Measurements from ENCODE around the gene PTPRK.

DNA sequence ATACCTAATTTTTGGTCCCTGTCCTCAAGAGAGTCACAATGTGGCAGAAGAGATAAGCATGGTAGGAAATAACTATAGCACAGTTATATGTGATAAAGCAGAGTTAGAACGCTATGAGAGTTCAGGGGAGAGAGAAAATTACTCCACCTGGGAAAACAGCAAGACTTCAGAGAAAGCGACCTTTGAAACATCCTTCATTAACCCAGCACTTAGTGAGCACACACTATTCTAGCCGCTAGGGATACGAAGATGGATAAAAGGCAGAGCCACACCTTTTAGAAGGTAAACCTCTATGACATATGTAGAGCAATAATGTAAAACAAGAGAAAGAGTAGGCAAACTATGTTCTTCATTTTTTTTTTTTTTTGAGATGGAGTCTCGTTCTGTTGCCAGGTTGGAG lies 264.3 kb downstream of the PTPRK start:
- no peak for TF ChIP-seq POLR2A (IDR thresholded peaks at IDR 0.05)
- TF ChIP-seq, protein P1, sequence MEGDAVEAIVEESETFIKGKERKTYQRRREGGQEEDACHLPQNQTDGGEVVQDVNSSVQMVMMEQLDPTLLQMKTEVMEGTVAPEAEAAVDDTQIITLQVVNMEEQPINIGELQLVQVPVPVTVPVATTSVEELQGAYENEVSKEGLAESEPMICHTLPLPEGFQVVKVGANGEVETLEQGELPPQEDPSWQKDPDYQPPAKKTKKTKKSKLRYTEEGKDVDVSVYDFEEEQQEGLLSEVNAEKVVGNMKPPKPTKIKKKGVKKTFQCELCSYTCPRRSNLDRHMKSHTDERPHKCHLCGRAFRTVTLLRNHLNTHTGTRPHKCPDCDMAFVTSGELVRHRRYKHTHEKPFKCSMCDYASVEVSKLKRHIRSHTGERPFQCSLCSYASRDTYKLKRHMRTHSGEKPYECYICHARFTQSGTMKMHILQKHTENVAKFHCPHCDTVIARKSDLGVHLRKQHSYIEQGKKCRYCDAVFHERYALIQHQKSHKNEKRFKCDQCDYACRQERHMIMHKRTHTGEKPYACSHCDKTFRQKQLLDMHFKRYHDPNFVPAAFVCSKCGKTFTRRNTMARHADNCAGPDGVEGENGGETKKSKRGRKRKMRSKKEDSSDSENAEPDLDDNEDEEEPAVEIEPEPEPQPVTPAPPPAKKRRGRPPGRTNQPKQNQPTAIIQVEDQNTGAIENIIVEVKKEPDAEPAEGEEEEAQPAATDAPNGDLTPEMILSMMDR (IDR thresholded peaks at IDR 0.05), result no peak
